Stimulated activated naive B cell treated with anti-CD40 and anti-IgM and Interleukin-4, amounts not matched to agents 10 μg/mL and 1 μg/mL and 100 μg/mL, for 72 hours (primary cell): Measurements from ENCODE around the gene TRAPPC12.
"Not testable (repeated sequence)": the region's sequence is repeated elsewhere in the genome, so short reads cannot be mapped to it uniquely, and the experiment has no call there.

Source experiments
- ATAC-seq, 2 donors: fragments of 150-1000 bp; cut with Tn5 transposase; replicated peaks; 2 replicates each; pipeline ENCODE4 v1.10.0; 2021; ENCODE audit warnings: moderate library complexity in 1 of 2
- DNase-seq: peaks from one replicate; pipeline ENCODE4 v3.0.0; 2021
- H3K27ac Mint-ChIP-seq: one replicate; pipeline ENCODE4 v1.8.0; 2022; ENCODE audit warnings: mild to moderate bottlenecking, mixed read lengths
- H3K27me3 Mint-ChIP-seq, 2 donors: one replicate each; pipeline ENCODE4 v1.8.0; 2022; ENCODE audit warnings: mixed read lengths in 2 of 2
- H3K36me3 Mint-ChIP-seq, 2 donors: one replicate each; pipeline ENCODE4 v1.8.0; 2022; ENCODE audit warnings: mixed read lengths in 2 of 2, mild to moderate bottlenecking in 1 of 2
- H3K4me1 Mint-ChIP-seq, 2 donors: one replicate each; pipeline ENCODE4 v1.8.0; 2022; ENCODE audit warnings: mixed read lengths in 2 of 2, mild to moderate bottlenecking in 1 of 2
- H3K4me3 Mint-ChIP-seq, 2 donors: one replicate each; pipeline ENCODE4 v1.8.0; 2022; ENCODE audit warnings: mild to moderate bottlenecking in 2 of 2, mixed read lengths in 2 of 2, moderate library complexity in 1 of 2
- H3K9me3 Mint-ChIP-seq, 2 donors: one replicate each; pipeline ENCODE4 v1.8.0; 2022; ENCODE audit warnings: mixed read lengths in 2 of 2, mild to moderate bottlenecking in 1 of 2

TRAPPC12 gene

GRCh38 chr2:3485166-3485565, 105.7 kb downstream of the TRAPPC12 start:
- DNase-seq = no peak
- Mint-ChIP-seq H3K4me3 (no peak overlapping the region), H3K36me3 (peaks cover 27 to 47% of the 10 kb centered on the region in 2 donors), H3K27me3 (no peaks in the 10 kb centered on the region), H3K9me3 (no peaks in the 10 kb centered on the region), H3K4me1 (peaks cover 6 to 11% of the 10 kb centered on the region in 2 donors), H3K27ac (no peak overlapping the region)
- no peak for ATAC-seq

- no peaks in the 10 kb centered on the region for H3K9me3 Mint-ChIP-seq
- no peak for ATAC-seq
- DNase-seq = no peak
- H3K4me1 Mint-ChIP-seq = peaks cover 4 to 5% of the 10 kb centered on the region in 2 donors
- no peaks in the 10 kb centered on the region for H3K27me3 Mint-ChIP-seq
- no peak overlapping the region for H3K27ac Mint-ChIP-seq
- H3K36me3 Mint-ChIP-seq = peaks cover 27 to 42% of the 10 kb centered on the region in 2 donors
- no peak overlapping the region for H3K4me3 Mint-ChIP-seq
These were observed 106.8 kb downstream of the TRAPPC12 start for GRCh38 chr2:3486047-3487027.

- Mint-ChIP-seq H3K27me3 (no peaks in the 10 kb centered on the region), H3K36me3 (peaks cover 25 to 39% of the 10 kb centered on the region in 2 donors), H3K4me3 (no peak overlapping the region), H3K27ac (no peak overlapping the region), H3K4me1 (peaks cover 3 to 5% of the 10 kb centered on the region in 2 donors), H3K9me3 (no peaks in the 10 kb centered on the region)
- no peak for ATAC-seq
- DNase-seq = no peak
These were observed 107.5 kb downstream of the TRAPPC12 start for GRCh38 chr2:3487028-3487425.

- H3K27me3 Mint-ChIP-seq = no peaks in the 10 kb centered on the region
- H3K27ac Mint-ChIP-seq = no peak overlapping the region
- no peak overlapping the region for H3K4me3 Mint-ChIP-seq
- peaks cover 25 to 36% of the 10 kb centered on the region in 2 donors for H3K36me3 Mint-ChIP-seq
- DNase-seq = no peak
- H3K9me3 Mint-ChIP-seq = no peaks in the 10 kb centered on the region
- H3K4me1 Mint-ChIP-seq = peaks cover 2 to 5% of the 10 kb centered on the region in 2 donors
- ATAC-seq = no peak
These were observed 107.9 kb downstream of the TRAPPC12 start for GRCh38 chr2:3487432-3487831.

GRCh38 chr2:3488061-3488531, 108.6 kb downstream of the TRAPPC12 start:
- ATAC-seq = no peak
- Mint-ChIP-seq H3K36me3 (peaks cover 22 to 31% of the 10 kb centered on the region in 2 donors), H3K27me3 (no peaks in the 10 kb centered on the region), H3K9me3 (no peaks in the 10 kb centered on the region), H3K27ac (no peak overlapping the region), H3K4me1 (peaks cover 2 to 5% of the 10 kb centered on the region in 2 donors), H3K4me3 (no peak overlapping the region)
- no peak for DNase-seq

GRCh38 chr2:3488855-3489763, 109.6 kb downstream of the TRAPPC12 start:
- Mint-ChIP-seq H3K27ac (no peak overlapping the region), H3K9me3 (no peaks in the 10 kb centered on the region), H3K36me3 (peaks cover 18 to 25% of the 10 kb centered on the region in 2 donors), H3K4me3 (no peak overlapping the region), H3K27me3 (no peaks in the 10 kb centered on the region), H3K4me1 (peaks cover 2 to 5% of the 10 kb centered on the region in 2 donors)
- no peak for ATAC-seq
- DNase-seq = no peak

- DNase-seq (no peak), ATAC-seq (no peak)
- no peak overlapping the region for H3K27ac Mint-ChIP-seq
- H3K9me3 Mint-ChIP-seq = no peaks in the 10 kb centered on the region
- peaks cover 2 to 5% of the 10 kb centered on the region in 2 donors for H3K4me1 Mint-ChIP-seq
- peaks cover 15 to 19% of the 10 kb centered on the region in 2 donors for H3K36me3 Mint-ChIP-seq
- H3K4me3 Mint-ChIP-seq = no peak overlapping the region
- H3K27me3 Mint-ChIP-seq = no peaks in the 10 kb centered on the region
These were observed 110.2 kb downstream of the TRAPPC12 start for GRCh38 chr2:3489764-3490115.

- Mint-ChIP-seq H3K4me1 (peaks cover 2 to 5% of the 10 kb centered on the region in 2 donors), H3K27ac (no peak overlapping the region), H3K36me3 (peaks cover 16 to 18% of the 10 kb centered on the region in 2 donors), H3K9me3 (no peaks in the 10 kb centered on the region), H3K27me3 (no peaks in the 10 kb centered on the region), H3K4me3 (no peak overlapping the region)
- ATAC-seq (no peak), DNase-seq (no peak)
These were observed 111.0 kb downstream of the TRAPPC12 start for GRCh38 chr2:3490191-3491170.

GRCh38 chr2:3491306-3491705, 111.8 kb downstream of the TRAPPC12 start:
- ATAC-seq (no peak), DNase-seq (no peak)
- Mint-ChIP-seq H3K4me1 (peaks cover 2 to 5% of the 10 kb centered on the region in 2 donors), H3K4me3 (no peak overlapping the region), H3K36me3 (peaks cover 13 to 17% of the 10 kb centered on the region in 2 donors), H3K27me3 (no peaks in the 10 kb centered on the region), H3K9me3 (no peaks in the 10 kb centered on the region), H3K27ac (no peak overlapping the region)

- H3K36me3 Mint-ChIP-seq = peaks cover 12 to 16% of the 10 kb centered on the region in 2 donors
- H3K4me3 Mint-ChIP-seq = no peak overlapping the region
- no peaks in the 10 kb centered on the region for H3K27me3 Mint-ChIP-seq
- no peaks in the 10 kb centered on the region for H3K9me3 Mint-ChIP-seq
- DNase-seq (no peak), ATAC-seq (no peak)
- H3K4me1 Mint-ChIP-seq = peaks cover 2 to 5% of the 10 kb centered on the region in 2 donors
- H3K27ac Mint-ChIP-seq = no peak overlapping the region
These were observed 112.4 kb downstream of the TRAPPC12 start for GRCh38 chr2:3491716-3492474.

- H3K4me3 Mint-ChIP-seq, ATAC-seq, H3K4me1 Mint-ChIP-seq, H3K9me3 Mint-ChIP-seq, H3K27me3 Mint-ChIP-seq, DNase-seq, H3K27ac Mint-ChIP-seq: not testable (repeated sequence)
- peaks cover 14 to 20% of the 10 kb centered on the region in 2 donors for H3K36me3 Mint-ChIP-seq
These were observed 112.9 kb downstream of the TRAPPC12 start for GRCh38 chr2:3492475-3492787.

GRCh38 chr2:3492951-3493614, 113.6 kb downstream of the TRAPPC12 start:
- Mint-ChIP-seq H3K9me3 (no peaks in the 10 kb centered on the region), H3K27ac (no peak overlapping the region), H3K4me3 (no peak overlapping the region), H3K27me3 (no peaks in the 10 kb centered on the region), H3K4me1 (peaks cover 2 to 5% of the 10 kb centered on the region in 2 donors), H3K36me3 (peaks cover 16 to 23% of the 10 kb centered on the region in 2 donors)
- ATAC-seq (no peak), DNase-seq (no peak)
